B cell (primary cell): ENCODE data around the gene SDK2.

Experiments
- CTCF ChIP-seq: fragments of 200-600 bp; IDR thresholded peaks from one replicate; pipeline ENCODE4 v1.8.0; 2022; ENCODE audit warnings: antibody characterized with exemption, mild to moderate bottlenecking
- EZH2 ChIP-seq: IDR thresholded peaks from 2 replicates; pipeline ENCODE4 v1.6.1; 2012; ENCODE audit warnings: borderline replicate concordance, low read depth, mild to moderate bottlenecking, moderate library complexity, low read length; ENCODE audit not compliant: insufficient read depth, poor library complexity, severe bottlenecking

GRCh38 chr17:73508931-73509605 is 135.2 kb downstream of the SDK2 start:
- no peak for TF ChIP-seq CTCF
- no peak for TF ChIP-seq EZH2
